A673 (cell line): ENCODE results near the gene E2F3.

Experiments used
- EZH2 ChIP-seq: fragments of 200-600 bp; sonication (generic); IDR thresholded peaks from 2 replicates; pipeline ENCODE4 v1.6.1; 2017; ENCODE audit warnings: borderline replicate concordance, low read depth, mild to moderate bottlenecking, mixed read lengths, antibody characterized with exemption, low read length; ENCODE audit not compliant: poor library complexity, severe bottlenecking
- TF ChIP-seq, protein P1 (sequence below): fragments of 300-800, 200-600 bp; sonication (generic); conservative IDR thresholded peaks from 2 replicates; pipeline ENCODE4 v1.5.1; 2017; ENCODE audit warnings: low read depth, mild to moderate bottlenecking, antibody characterized with exemption, low read length, moderate library complexity, mixed read lengths

DNA sequence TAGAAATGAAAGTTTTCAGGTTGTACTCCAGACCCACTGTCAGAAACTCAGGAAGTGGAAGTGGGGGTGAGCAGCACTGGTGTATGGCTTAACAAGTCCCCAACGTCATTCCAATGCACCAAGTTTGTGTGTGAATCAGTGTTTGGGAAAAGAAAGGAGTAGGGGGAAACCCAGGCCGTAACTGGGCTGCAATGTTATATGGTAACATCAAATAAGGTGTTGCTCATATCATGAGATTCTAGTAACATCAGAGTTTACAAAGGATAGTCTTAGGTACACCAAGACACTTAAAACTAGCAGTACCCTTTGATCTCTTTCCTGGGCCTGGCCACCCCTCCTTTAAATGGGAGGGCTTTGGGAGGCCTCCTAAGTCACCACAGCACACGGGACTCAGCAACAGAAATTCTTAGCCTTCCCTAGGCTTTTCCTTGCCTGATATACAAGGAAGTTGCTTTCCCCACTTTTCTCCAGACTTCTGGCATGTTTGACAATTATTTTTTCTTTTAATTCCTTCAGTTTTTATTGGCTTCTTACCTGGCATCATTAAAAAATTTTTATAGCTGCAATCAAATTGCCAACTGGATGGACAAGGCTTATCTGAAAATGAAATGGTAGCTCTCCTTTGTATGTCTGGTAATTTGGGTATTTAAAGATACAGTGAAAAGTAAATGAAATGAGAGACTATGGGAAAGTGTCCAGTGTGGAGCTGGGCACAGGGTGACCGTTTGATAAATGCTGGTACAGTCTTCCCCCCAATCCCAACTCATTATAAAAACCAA, 15.1 kb downstream of the E2F3 start:
- TF ChIP-seq, protein P1, sequence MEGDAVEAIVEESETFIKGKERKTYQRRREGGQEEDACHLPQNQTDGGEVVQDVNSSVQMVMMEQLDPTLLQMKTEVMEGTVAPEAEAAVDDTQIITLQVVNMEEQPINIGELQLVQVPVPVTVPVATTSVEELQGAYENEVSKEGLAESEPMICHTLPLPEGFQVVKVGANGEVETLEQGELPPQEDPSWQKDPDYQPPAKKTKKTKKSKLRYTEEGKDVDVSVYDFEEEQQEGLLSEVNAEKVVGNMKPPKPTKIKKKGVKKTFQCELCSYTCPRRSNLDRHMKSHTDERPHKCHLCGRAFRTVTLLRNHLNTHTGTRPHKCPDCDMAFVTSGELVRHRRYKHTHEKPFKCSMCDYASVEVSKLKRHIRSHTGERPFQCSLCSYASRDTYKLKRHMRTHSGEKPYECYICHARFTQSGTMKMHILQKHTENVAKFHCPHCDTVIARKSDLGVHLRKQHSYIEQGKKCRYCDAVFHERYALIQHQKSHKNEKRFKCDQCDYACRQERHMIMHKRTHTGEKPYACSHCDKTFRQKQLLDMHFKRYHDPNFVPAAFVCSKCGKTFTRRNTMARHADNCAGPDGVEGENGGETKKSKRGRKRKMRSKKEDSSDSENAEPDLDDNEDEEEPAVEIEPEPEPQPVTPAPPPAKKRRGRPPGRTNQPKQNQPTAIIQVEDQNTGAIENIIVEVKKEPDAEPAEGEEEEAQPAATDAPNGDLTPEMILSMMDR: no peak
- no peak for TF ChIP-seq EZH2
